Ishikawa (cell line): Measurements from ENCODE around the gene ARID3A.
A peak's percentile ranks its signal among the peaks of the same experiment; 100 is the strongest.

Source experiments
- CREB1 ChIP-seq: IDR thresholded peaks from 2 replicates; pipeline ENCODE4 v1.6.1; 2012; ENCODE audit warnings: low read depth
- EGR1 ChIP-seq: IDR thresholded peaks from 2 replicates; pipeline ENCODE4 v1.6.1; 2012
- EP300 ChIP-seq: IDR thresholded peaks from 2 replicates; pipeline ENCODE4 v1.6.1; 2012; ENCODE audit warnings: borderline replicate concordance
- NFIC ChIP-seq: IDR thresholded peaks from 2 replicates; pipeline ENCODE4 v1.6.1; 2012
- RAD21 ChIP-seq: IDR thresholded peaks from 2 replicates; pipeline ENCODE4 v1.6.1; 2012; ENCODE audit warnings: low read depth
- TAF1 ChIP-seq: IDR thresholded peaks from 2 replicates; pipeline ENCODE4 v1.6.1; 2012; ENCODE audit warnings: low read depth, mild to moderate bottlenecking
- TCF12 ChIP-seq: IDR thresholded peaks from 2 replicates; pipeline ENCODE4 v1.6.1; 2012; ENCODE audit warnings: low read depth
- TEAD4 ChIP-seq: IDR thresholded peaks from 2 replicates; pipeline ENCODE4 v1.6.1; 2012
- YY1 ChIP-seq: IDR thresholded peaks from 2 replicates; pipeline ENCODE4 v1.6.1; 2012; ENCODE audit warnings: low read depth
- ZBTB7A ChIP-seq: IDR thresholded peaks from 2 replicates; pipeline ENCODE4 v1.6.1; 2012; ENCODE audit warnings: low read depth
- TF ChIP-seq, protein P1 (sequence below): IDR thresholded peaks from 2 replicates; pipeline ENCODE4 v1.6.1; 2012
- TF ChIP-seq, protein P2 (sequence below): IDR thresholded peaks from 2 replicates; pipeline ENCODE4 v1.6.1; 2012; ENCODE audit warnings: low read depth, mild to moderate bottlenecking
- TF ChIP-seq, protein P3 (sequence below): IDR thresholded peaks from 2 replicates; pipeline ENCODE4 v1.6.1; 2012

The ARID3A gene

DNA sequence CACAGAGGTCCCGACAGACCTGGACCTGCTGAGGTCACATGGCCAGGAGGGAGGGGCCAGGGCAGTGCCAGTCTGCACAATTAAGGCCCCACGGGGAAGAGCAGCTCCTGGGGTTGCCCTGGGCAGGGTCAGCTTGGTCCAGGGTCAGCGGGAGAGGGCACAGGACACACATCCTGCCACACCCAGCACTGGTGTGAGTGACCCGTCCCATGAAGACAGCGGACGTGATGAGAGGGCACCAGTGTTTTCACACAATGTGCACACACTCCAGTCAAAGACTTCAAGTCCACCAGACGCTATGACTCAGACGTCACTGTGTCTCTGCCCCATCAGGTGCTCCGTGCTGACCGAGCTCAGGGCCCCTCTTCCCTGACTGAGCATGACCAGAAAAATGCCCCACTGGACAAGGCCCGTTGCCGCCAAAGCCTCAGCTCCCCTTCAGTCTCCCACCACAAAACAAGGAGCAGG is 90.8 kb downstream of the ARID3A start:
- TF ChIP-seq EP300, result no peak
- TF ChIP-seq, protein P1, sequence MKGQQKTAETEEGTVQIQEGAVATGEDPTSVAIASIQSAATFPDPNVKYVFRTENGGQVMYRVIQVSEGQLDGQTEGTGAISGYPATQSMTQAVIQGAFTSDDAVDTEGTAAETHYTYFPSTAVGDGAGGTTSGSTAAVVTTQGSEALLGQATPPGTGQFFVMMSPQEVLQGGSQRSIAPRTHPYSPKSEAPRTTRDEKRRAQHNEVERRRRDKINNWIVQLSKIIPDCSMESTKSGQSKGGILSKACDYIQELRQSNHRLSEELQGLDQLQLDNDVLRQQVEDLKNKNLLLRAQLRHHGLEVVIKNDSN, result peak; percentile 68

DNA sequence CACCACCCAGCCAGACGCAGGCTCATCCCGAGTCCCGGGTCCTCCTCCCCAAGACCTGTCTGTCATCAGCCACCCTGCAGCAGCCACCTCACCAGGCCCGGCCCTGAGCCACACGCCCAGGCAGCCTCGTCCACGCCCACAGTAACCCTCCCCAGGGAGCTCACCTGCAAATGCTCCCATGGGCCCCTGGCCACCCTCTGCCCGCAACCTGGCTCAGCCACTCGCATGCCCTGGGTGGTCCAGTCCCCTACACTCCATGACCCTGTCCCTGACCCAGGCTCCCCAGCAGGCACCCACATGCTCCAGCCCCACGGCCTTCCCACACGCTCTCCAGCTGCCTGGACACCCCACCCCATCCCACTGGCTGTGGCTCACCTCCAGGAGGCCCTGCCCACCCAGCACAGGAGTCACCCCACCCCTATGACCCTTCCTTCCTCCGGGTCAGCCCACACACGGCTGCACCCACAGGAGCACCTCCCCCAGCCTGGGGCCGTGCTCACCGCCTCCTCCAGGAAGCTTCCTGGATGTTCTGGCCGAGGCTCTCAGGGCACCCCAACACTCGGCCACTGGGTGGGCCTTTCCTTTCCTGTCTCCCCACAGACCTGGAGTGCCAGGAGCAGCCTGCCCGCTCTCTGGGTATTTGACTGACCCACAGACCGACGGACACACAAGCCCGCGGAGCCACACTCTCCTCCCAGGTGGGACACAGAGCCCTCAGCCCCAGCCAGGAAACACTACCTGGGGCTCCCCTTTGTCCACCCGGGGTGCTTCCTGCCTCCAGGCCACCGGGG is 91.5 kb downstream of the ARID3A start:
- TF ChIP-seq NFIC, result no peak
- no peak for TF ChIP-seq TAF1
- TF ChIP-seq, protein P1, result no peak
- TF ChIP-seq ZBTB7A, result 0 out of 2 replicates have a peak, but pooled peaks have one; percentile 44
- TF ChIP-seq TEAD4, result no peak
- TF ChIP-seq, protein P2, sequence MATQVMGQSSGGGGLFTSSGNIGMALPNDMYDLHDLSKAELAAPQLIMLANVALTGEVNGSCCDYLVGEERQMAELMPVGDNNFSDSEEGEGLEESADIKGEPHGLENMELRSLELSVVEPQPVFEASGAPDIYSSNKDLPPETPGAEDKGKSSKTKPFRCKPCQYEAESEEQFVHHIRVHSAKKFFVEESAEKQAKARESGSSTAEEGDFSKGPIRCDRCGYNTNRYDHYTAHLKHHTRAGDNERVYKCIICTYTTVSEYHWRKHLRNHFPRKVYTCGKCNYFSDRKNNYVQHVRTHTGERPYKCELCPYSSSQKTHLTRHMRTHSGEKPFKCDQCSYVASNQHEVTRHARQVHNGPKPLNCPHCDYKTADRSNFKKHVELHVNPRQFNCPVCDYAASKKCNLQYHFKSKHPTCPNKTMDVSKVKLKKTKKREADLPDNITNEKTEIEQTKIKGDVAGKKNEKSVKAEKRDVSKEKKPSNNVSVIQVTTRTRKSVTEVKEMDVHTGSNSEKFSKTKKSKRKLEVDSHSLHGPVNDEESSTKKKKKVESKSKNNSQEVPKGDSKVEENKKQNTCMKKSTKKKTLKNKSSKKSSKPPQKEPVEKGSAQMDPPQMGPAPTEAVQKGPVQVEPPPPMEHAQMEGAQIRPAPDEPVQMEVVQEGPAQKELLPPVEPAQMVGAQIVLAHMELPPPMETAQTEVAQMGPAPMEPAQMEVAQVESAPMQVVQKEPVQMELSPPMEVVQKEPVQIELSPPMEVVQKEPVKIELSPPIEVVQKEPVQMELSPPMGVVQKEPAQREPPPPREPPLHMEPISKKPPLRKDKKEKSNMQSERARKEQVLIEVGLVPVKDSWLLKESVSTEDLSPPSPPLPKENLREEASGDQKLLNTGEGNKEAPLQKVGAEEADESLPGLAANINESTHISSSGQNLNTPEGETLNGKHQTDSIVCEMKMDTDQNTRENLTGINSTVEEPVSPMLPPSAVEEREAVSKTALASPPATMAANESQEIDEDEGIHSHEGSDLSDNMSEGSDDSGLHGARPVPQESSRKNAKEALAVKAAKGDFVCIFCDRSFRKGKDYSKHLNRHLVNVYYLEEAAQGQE, result no peak
- no peak for TF ChIP-seq RAD21
- TF ChIP-seq TCF12, result peak; percentile 33; the same call in 1 of the 2 replicates

DNA sequence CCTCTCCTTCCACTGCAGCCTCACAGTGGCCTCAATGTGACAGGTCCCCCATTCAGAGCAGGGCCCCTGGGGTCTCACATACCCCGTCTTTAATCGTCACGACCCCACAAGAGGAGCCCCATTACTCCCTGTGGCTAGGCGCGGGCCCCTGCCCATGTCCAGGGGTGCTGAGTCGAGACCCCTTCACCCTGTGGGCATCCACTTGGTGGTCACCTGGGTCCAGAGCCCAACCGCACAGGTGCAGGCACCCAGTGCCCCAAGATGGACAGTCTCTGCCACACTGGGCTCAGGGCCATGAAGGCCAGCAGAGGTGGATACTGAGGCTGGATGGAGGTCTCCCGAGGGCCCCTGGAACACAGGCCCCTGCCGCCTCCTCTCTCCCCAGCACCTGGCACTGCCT is 92.1 kb downstream of the ARID3A start:
- TF ChIP-seq, protein P3, sequence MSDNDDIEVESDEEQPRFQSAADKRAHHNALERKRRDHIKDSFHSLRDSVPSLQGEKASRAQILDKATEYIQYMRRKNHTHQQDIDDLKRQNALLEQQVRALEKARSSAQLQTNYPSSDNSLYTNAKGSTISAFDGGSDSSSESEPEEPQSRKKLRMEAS, result no peak
- TF ChIP-seq, protein P2, result no peak
- TF ChIP-seq TAF1 (no peak), TEAD4 (no peak), ZBTB7A (no peak), NFIC (no peak), CREB1 (no peak), RAD21 (no peak)
- TF ChIP-seq, protein P1, result no peak

DNA sequence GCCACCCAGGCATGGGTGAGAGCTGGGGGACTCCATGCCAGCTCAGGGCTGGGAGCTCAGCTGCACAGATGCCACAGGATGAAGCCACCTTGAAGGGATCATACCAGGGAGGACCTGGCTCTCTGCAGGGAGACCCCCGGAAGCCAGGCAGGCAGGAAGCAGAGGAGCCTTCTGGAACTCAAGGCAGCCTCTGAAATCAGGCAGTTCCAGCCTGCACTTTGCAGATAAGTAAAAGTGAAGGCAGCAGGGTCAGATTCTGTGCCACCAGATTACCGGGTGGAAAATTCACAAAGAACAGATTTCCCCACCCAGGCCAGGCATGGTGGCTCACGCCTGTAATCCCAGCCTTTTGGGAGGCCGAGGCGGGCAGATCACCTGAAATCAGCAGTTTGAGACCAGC is 92.6 kb downstream of the ARID3A start:
- TF ChIP-seq, protein P3, result no peak

DNA sequence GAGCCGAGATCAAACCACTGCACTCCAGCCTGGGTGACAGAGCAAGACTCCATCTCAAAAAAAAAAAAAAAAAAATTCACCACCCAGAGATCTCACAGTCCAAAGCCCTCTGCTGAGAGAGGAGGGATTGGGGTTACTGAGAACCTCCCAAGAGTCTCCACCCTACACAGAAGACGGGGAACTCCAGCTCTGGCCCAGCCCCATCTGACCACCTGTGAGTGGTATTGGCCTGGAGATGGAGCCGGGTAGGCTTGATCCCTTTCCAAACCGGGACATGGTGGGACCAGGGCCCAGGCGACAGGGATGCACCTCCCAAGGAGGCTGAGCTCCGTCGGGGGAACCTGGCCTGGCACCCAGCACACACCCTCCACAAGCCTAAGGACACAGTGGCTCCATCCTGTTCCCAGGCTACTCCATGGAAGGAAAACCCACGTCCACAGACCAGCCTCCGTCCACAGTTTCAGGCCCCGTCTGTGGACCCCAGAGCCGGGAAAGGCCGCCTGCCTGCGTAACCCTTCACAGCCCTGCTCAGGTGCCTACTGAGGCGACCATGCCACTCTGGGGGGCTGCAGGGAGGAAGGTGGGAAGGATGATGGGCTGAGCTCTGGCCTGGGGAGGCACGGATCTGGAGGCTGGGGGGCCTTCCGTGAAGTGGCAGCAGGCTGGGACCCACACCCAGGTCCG is 93.2 kb downstream of the ARID3A start:
- TF ChIP-seq, protein P1, result no peak

DNA sequence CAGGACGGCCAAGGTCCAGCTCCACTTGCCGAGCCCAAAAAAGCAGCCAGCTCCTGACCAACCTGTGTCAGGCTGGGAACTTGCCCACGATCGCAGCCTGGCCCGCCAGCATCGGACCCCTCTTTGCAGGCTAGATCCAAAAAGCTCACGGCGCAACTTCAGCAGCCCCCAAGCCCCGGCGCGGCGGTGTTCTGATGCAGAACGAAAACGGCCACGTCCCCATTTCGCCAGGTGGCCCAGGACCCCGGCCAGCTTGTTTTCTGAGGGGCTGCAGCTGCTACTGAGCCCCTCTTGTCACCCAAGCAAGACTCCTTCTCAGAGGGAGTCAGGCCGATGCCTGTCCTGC is 93.8 kb downstream of the ARID3A start:
- TF ChIP-seq YY1, result no peak
- TF ChIP-seq TEAD4, result no peak
- TF ChIP-seq EGR1, result no peak
